Stimulated activated CD8-positive, alpha-beta memory T cell treated with anti-CD3 and anti-CD28 coated beads, Interleukin-4, amount 100 ng/mL, for 1 hour (primary cell): Measurements from ENCODE around the gene COPS6.

ENCODE experiments used
- DNase-seq, 2 donors: peaks; one replicate each; pipeline ENCODE4 v3.0.0-alpha.2; 2020; ENCODE audit warnings: low read depth in 2 of 2, low spot score in 1 of 2

Gene COPS6

GRCh38 chr7:100088621-100089457, at the start of gene COPS6:
TSS of gene COPS6 (plus strand) at chr7:100088969. CDS start at chr7:100088991, 22 bp downstream.
- peak; percentile 60 to 72 for DNase-seq

GRCh38 chr7:100040575-100040974, 48.2 kb upstream of the COPS6 start:
- no peak for DNase-seq

- no peak for DNase-seq
These were observed 44.1 kb upstream of the COPS6 start for GRCh38 chr7:100044718-100045117.

GRCh38 chr7:100048680-100049079, 40.1 kb upstream of the COPS6 start:
- no peak for DNase-seq

GRCh38 chr7:100049441-100050291, 39.1 kb upstream of the COPS6 start, which contains the start of gene ZSCAN21:
TSS of gene ZSCAN21 (plus strand) at chr7:100049774. CDS start at chr7:100057007, 7,233 bp downstream.
- DNase-seq, result peak; percentile 64 to 66

GRCh38 chr7:100051611-100052010, 37.2 kb upstream of the COPS6 start:
- DNase-seq, result no peak

GRCh38 chr7:100053215-100053614, 35.6 kb upstream of the COPS6 start:
- no peak for DNase-seq

GRCh38 chr7:100057006-100057405, 31.8 kb upstream of the COPS6 start:
- DNase-seq, result no peak

- no peak for DNase-seq
These were observed 29.5 kb upstream of the COPS6 start for GRCh38 chr7:100059251-100059739.

- DNase-seq, result no peak
These were observed 27.1 kb upstream of the COPS6 start for GRCh38 chr7:100061518-100062193.

- DNase-seq, result no peak
These were observed 25.4 kb upstream of the COPS6 start for GRCh38 chr7:100063376-100063775.

GRCh38 chr7:100064162-100064561, 24.6 kb upstream of the COPS6 start:
- no peak for DNase-seq

- no peak for DNase-seq
These were observed 23.1 kb upstream of the COPS6 start for GRCh38 chr7:100065452-100066186.

- DNase-seq, result no peak
These were observed 21.8 kb upstream of the COPS6 start for GRCh38 chr7:100066953-100067352.

- no peak for DNase-seq
These were observed 18.8 kb upstream of the COPS6 start for GRCh38 chr7:100069991-100070390.

GRCh38 chr7:100071018-100071723, 17.6 kb upstream of the COPS6 start:
- DNase-seq, result no peak

GRCh38 chr7:100072462-100072861, 16.3 kb upstream of the COPS6 start:
- no peak for DNase-seq

- no peak for DNase-seq
These were observed 13.9 kb upstream of the COPS6 start for GRCh38 chr7:100074841-100075240.

GRCh38 chr7:100075418-100075817, 13.4 kb upstream of the COPS6 start:
- DNase-seq, result no peak

GRCh38 chr7:100077205-100077604, 11.6 kb upstream of the COPS6 start:
- no peak for DNase-seq
